ENCODE data around the gene PERM1. TPM values are rescaled to one million over a fixed set of nuclear protein-coding genes. Genes with fewer than 3 reads are reported as not detected.
"Not testable (repeated sequence)": the region's sequence is repeated elsewhere in the genome, so short reads cannot be mapped to it uniquely, and the experiment has no call there.

PERM1 gene
- 2.1 TPM for polyA plus RNA-seq (ENCODE audit: insufficient read length)

GRCh38 chr1:981955-982558 is at the start of gene PERM1:
Gene PERM1, minus strand, starts transcription at chr1:982093. Its CDS starts 1,064 bp downstream, at chr1:981029.
- DNase-seq = no peak

GRCh38 chr1:1030867-1031658 is 49.2 kb upstream of the PERM1 start:
- not testable (repeated sequence) for DNase-seq

- no peak for DNase-seq
Observed at GRCh38 chr1:1027791-1028190, 45.9 kb upstream of the PERM1 start.

GRCh38 chr1:1026599-1027413 is 44.9 kb upstream of the PERM1 start:
- no peak for DNase-seq

GRCh38 chr1:1025730-1026129 is 43.8 kb upstream of the PERM1 start:
- DNase-seq = no peak

- no peak for DNase-seq
Observed at GRCh38 chr1:1024771-1025699, 43.1 kb upstream of the PERM1 start.

- DNase-seq = no peak
Observed at GRCh38 chr1:1024149-1024770, 42.4 kb upstream of the PERM1 start.

GRCh38 chr1:1023700-1024099 is 41.8 kb upstream of the PERM1 start:
- no peak for DNase-seq

GRCh38 chr1:1022302-1023009 is 40.6 kb upstream of the PERM1 start:
- no peak for DNase-seq

- DNase-seq = no peak
Observed at GRCh38 chr1:1021920-1022259, 40.0 kb upstream of the PERM1 start.

- peak; percentile 72 for DNase-seq
Observed at GRCh38 chr1:1021010-1021919, 39.4 kb upstream of the PERM1 start.

GRCh38 chr1:1020415-1021009 is 38.6 kb upstream of the PERM1 start:
- no peak for DNase-seq

- DNase-seq = no peak
Observed at GRCh38 chr1:1020000-1020404, 38.1 kb upstream of the PERM1 start, which contains the start of gene AGRN. Gene AGRN, plus strand, starts transcription at chr1:1020120. Its CDS starts 53 bp downstream, at chr1:1020173.

GRCh38 chr1:1019122-1019999 is 37.5 kb upstream of the PERM1 start:
- DNase-seq = peak; percentile 86

GRCh38 chr1:1018321-1018685 is 36.4 kb upstream of the PERM1 start:
- not testable (repeated sequence) for DNase-seq

GRCh38 chr1:1017397-1018320 is 35.8 kb upstream of the PERM1 start:
- not testable (repeated sequence) for DNase-seq
